T-cell (primary cell): Measurements from ENCODE around the gene MT2A. TPM values are rescaled to one million over a fixed set of nuclear protein-coding genes. Genes with fewer than 3 reads are reported as not detected.
A peak's percentile ranks its signal among the peaks of the same experiment; 100 is the strongest.

ENCODE experiments used
- ATAC-seq, 4 experiments: fragments of 200-7000 bp in 3 of 4; fragments of 150-1000 bp in 1 of 4; cut with Tn5 transposase; replicated peaks in 1 of 4; 1 replicate in 3 of 4; 2 replicates in 1 of 4; pipeline ENCODE4 v1.10.0; 2021; ENCODE audit warnings: moderate library complexity in 3 of 4, mild to moderate bottlenecking in 2 of 4, moderate number of reproducible peaks in 1 of 4
- CTCF ChIA-PET, 2 donors: fragments of 300-600 bp; sonication (Branson Sonifier 250); formaldehyde crosslinking; loops; one replicate each; lab custom pipeline; 2022; ENCODE audit warnings: antibody characterized with exemption in 2 of 2; lab: Charles Lee
- POLR2A ChIA-PET, 2 donors: fragments of 300-600 bp; sonication (Branson Sonifier 250); formaldehyde crosslinking; loops; one replicate each; lab custom pipeline; 2022; ENCODE audit warnings: antibody characterized with exemption in 2 of 2; lab: Charles Lee
- DNase-seq, 35 experiments: peaks; one replicate each; pipeline versions ENCODE4 v3.0.0 to v3.0.0-alpha.2; 2013 to 2023
- H3K27ac ChIP-seq: one replicate; pipeline ENCODE4 v1.5.1; 2013; ENCODE audit warnings: low read length
- H3K27me3 ChIP-seq, 2 experiments: replicated peaks in 1 of 2; 1 replicate in 1 of 2; 2 replicates in 1 of 2; pipeline versions ENCODE4 v1.6.1 to v1.7.0; 2013; ENCODE audit warnings: low read length in 1 of 2, mixed read lengths in 1 of 2; ENCODE audit not compliant: control insufficient read depth in 2 of 2, insufficient read depth in 2 of 2; ENCODE audit errors: extremely low read depth in 1 of 2
- H3K36me3 ChIP-seq, 2 donors: 1 replicate in 1 of 2; 2 replicates in 1 of 2; pipeline versions ENCODE4 v1.6.1 to v1.7.0; 2013; ENCODE audit warnings: low read length in 1 of 2; ENCODE audit not compliant: control insufficient read depth in 2 of 2, insufficient read depth in 1 of 2; ENCODE audit errors: extremely low read depth in 1 of 2
- H3K4me1 ChIP-seq, 2 experiments: 1 replicate in 1 of 2; 2 replicates in 1 of 2; pipeline versions ENCODE4 v1.6.1 to v1.7.0; 2013; ENCODE audit warnings: low read length in 2 of 2, mixed read lengths in 1 of 2; ENCODE audit not compliant: insufficient read depth in 2 of 2, control insufficient read depth in 1 of 2; ENCODE audit errors: extremely low read depth in 1 of 2
- H3K4me3 ChIP-seq, 2 donors: 1 replicate in 1 of 2; 2 replicates in 1 of 2; pipeline versions ENCODE4 v1.5.1 to v1.7.0; 2013; ENCODE audit warnings: mild to moderate bottlenecking in 2 of 2, low read length in 1 of 2, moderate library complexity in 1 of 2; ENCODE audit not compliant: control insufficient read depth in 1 of 2; ENCODE audit errors: extremely low read depth in 1 of 2
- H3K9me3 ChIP-seq: 2 replicates; pipeline ENCODE4 v1.7.0; 2013
- H3K27ac Mint-ChIP-seq, 2 donors: one replicate each; pipeline ENCODE4 v1.8.0; 2020 to 2021; ENCODE audit warnings: mild to moderate bottlenecking in 2 of 2, mixed read lengths in 2 of 2
- H3K27me3 Mint-ChIP-seq, 2 donors: one replicate each; pipeline ENCODE4 v1.8.0; 2021 to 2022; ENCODE audit warnings: mixed read lengths in 2 of 2
- H3K36me3 Mint-ChIP-seq: one replicate; pipeline ENCODE4 v1.8.0; 2021; ENCODE audit warnings: mixed read lengths
- H3K4me1 Mint-ChIP-seq, 3 donors: one replicate each; pipeline ENCODE4 v1.8.0; 2020 to 2022; ENCODE audit warnings: mixed read lengths in 3 of 3, mild to moderate bottlenecking in 1 of 3
- H3K4me3 Mint-ChIP-seq, 3 donors: one replicate each; pipeline ENCODE4 v1.8.0; 2020 to 2022; ENCODE audit warnings: mild to moderate bottlenecking in 3 of 3, mixed read lengths in 3 of 3, moderate library complexity in 3 of 3
- H3K9me3 Mint-ChIP-seq, 3 donors: one replicate each; pipeline ENCODE4 v1.8.0; 2020 to 2022; ENCODE audit warnings: mixed read lengths in 3 of 3
- WGBS: methylation state at CpG from one replicate; pipeline ENCODE4 v1.1.5; 2013; ENCODE audit warnings: missing lambda C conversion rate; ENCODE audit not compliant: insufficient coverage; 5-methylcytosine and 5-hydroxymethylcytosine counted together
- total RNA-seq, 35 experiments: library from RNA in 6 of 35; stranded (reverse) in 6 of 35; fragments of 120-200 nt in 1 of 35; gene quantifications; one replicate each; pipeline versions ENCODE4 v1.2.1 to v1.2.4 and lab custom pipeline; 2013 to 2026

Gene MT2A
- total RNA-seq, 5 donors from 2014 or later (not counting 1 experiment from before 2014, with no cell fraction given) = 46.8 to 71.4 (median 57.1) TPM

GRCh38 chr16:56583351-56584168 is 24.8 kb upstream of the MT2A start:
- H3K27ac Mint-ChIP-seq = no peak overlapping the region

GRCh38 chr16:56584276-56584675 is 24.1 kb upstream of the MT2A start:
- no peak overlapping the region for H3K4me3 Mint-ChIP-seq
- Histone ChIP-seq H3K4me1 (peaks cover 0 to 5% of the 10 kb centered on the region in 2 experiments), H3K4me3 (no peak overlapping the region), H3K27ac (no peak overlapping the region), H3K27me3 (peaks cover 2 to 15% of the 10 kb centered on the region in 2 experiments), H3K36me3 (no peaks in the 10 kb centered on the region), H3K9me3 (no peaks in the 10 kb centered on the region)
- H3K27me3 Mint-ChIP-seq = peaks cover 11 to 19% of the 10 kb centered on the region in 2 donors
- WGBS = 78% methylated on average over 8 of the region's 11 CpGs
- ATAC-seq = no peak
- no peaks in the 10 kb centered on the region for H3K9me3 Mint-ChIP-seq
- ChIA-PET POLR2A (no interaction called here), CTCF (no interaction called here)
- peaks cover 0 to 4% (median 3%) of the 10 kb centered on the region in 3 donors for H3K4me1 Mint-ChIP-seq
- H3K27ac Mint-ChIP-seq = no peak overlapping the region
- H3K36me3 Mint-ChIP-seq = no peaks in the 10 kb centered on the region
- DNase-seq = no peak

More at GRCh38 chr16:56583351-56584168, 24.8 kb upstream of the MT2A start:
- no peak for DNase-seq
- ChIA-PET CTCF (no interaction called here), POLR2A (no interaction called here)
- Histone ChIP-seq H3K36me3 (no peaks in the 10 kb centered on the region), H3K27me3 (peaks cover 2 to 10% of the 10 kb centered on the region in 2 experiments), H3K4me1 (no peaks in the 10 kb centered on the region), H3K9me3 (no peaks in the 10 kb centered on the region), H3K27ac (no peak overlapping the region), H3K4me3 (no peak overlapping the region)
- Mint-ChIP-seq H3K4me3 (no peak overlapping the region), H3K4me1 (no peaks in the 10 kb centered on the region), H3K9me3 (no peaks in the 10 kb centered on the region), H3K27me3 (peaks cover 6 to 15% of the 10 kb centered on the region in 2 donors), H3K36me3 (no peaks in the 10 kb centered on the region)
- 81% methylated on average over 5 of the region's 11 CpGs for whole genome bisulfite sequencing
- ATAC-seq = no peak

GRCh38 chr16:56588781-56589140 is 19.6 kb upstream of the MT2A start:
- Histone ChIP-seq H3K9me3 (no peaks in the 10 kb centered on the region), H3K4me1 (peaks cover 0 to 14% of the 10 kb centered on the region in 2 experiments), H3K4me3 (peak overlapping the region in 1 of 2 donors; percentile 77), H3K36me3 (no peaks in the 10 kb centered on the region), H3K27me3 (peaks cover 2 to 33% of the 10 kb centered on the region in 2 experiments), H3K27ac (no peak overlapping the region)
- Mint-ChIP-seq H3K4me1 (peaks cover 10 to 14% (median 12%) of the 10 kb centered on the region in 3 donors), H3K36me3 (no peaks in the 10 kb centered on the region), H3K27ac (no peak overlapping the region), H3K27me3 (peaks cover 14 to 45% of the 10 kb centered on the region in 2 donors), H3K9me3 (peaks cover 0 to 2% (median 0%) of the 10 kb centered on the region in 3 donors), H3K4me3 (peak overlapping the region; percentile 71 to 88 (median 76))
- ChIA-PET CTCF (no interaction called here), POLR2A (no interaction called here)
- ATAC-seq (peak in 1 of 4 experiments; percentile 7), DNase-seq (no peak)
- 47% methylated on average over 8 of the region's 9 CpGs for WGBS

- CTCF ChIA-PET = no interaction called here
- 4% methylated on average over 87 of the region's 87 CpGs for WGBS
- Mint-ChIP-seq H3K4me3 (peak within 1 kb of the TSS; percentile 71 to 88 (median 78)), H3K27ac (no peak within 1 kb of the TSS), H3K9me3 (peaks cover 0 to 7% (median 0%) of the 10 kb centered on the region in 3 donors), H3K27me3 (peaks cover 14 to 45% of the 10 kb centered on the region in 2 donors), H3K4me1 (peaks cover 10 to 14% (median 12%) of the 10 kb centered on the region in 3 donors), H3K36me3 (no peaks in the 10 kb centered on the region)
- ATAC-seq (peak; percentile 82 to 90 (median 85)), DNase-seq (peak in 15 of 35 experiments; percentile 5 to 52 (median 28))
- peaks cover 0 to 14% of the 10 kb centered on the region in 2 experiments for H3K4me1 ChIP-seq
- POLR2A ChIA-PET = no interaction called here
- H3K27ac ChIP-seq = no peak within 1 kb of the TSS
- H3K4me3 ChIP-seq = peak within 1 kb of the TSS; percentile 52 to 77
- H3K9me3 ChIP-seq = no peaks in the 10 kb centered on the region
- peaks cover 2 to 31% of the 10 kb centered on the region in 2 experiments for H3K27me3 ChIP-seq
- no peaks in the 10 kb centered on the region for H3K36me3 ChIP-seq
Observed at GRCh38 chr16:56589141-56590039, 19.0 kb upstream of the MT2A start, which contains the start of gene MT3. Gene MT3 (plus strand): TSS chr16:56589528. CDS start chr16:56589591, 63 bp downstream.

GRCh38 chr16:56591377-56592060 is 16.9 kb upstream of the MT2A start:
- ChIA-PET POLR2A (no interaction called here), CTCF (interaction anchor here (0.5 to 1.3 kb wide), 3 partner anchors 9 to 110 kb away, joined by 3 to 4 read pairs (median 4); no protein-coding TSS in a partner anchor)
- Histone ChIP-seq H3K9me3 (no peaks in the 10 kb centered on the region), H3K36me3 (no peaks in the 10 kb centered on the region), H3K27ac (no peak overlapping the region), H3K4me3 (no peak overlapping the region), H3K27me3 (peaks cover 0 to 31% of the 10 kb centered on the region in 2 experiments), H3K4me1 (peaks cover 0 to 14% of the 10 kb centered on the region in 2 experiments)
- no peak overlapping the region for H3K4me3 Mint-ChIP-seq
- peaks cover 0 to 7% (median 0%) of the 10 kb centered on the region in 3 donors for H3K9me3 Mint-ChIP-seq
- no peak for DNase-seq
- 100% methylated on average over 2 of the region's 4 CpGs for WGBS
- H3K4me1 Mint-ChIP-seq = peaks cover 10 to 14% (median 12%) of the 10 kb centered on the region in 3 donors
- ATAC-seq = no peak
- no peaks in the 10 kb centered on the region for H3K36me3 Mint-ChIP-seq
- peaks cover 14 to 41% of the 10 kb centered on the region in 2 donors for H3K27me3 Mint-ChIP-seq
- H3K27ac Mint-ChIP-seq = no peak overlapping the region
